H1 (cell line): ENCODE measurements around the gene SLC66A1. TPM values are rescaled to one million over a fixed set of nuclear protein-coding genes. Genes with fewer than 3 reads are reported as not detected.
A peak's percentile ranks its signal among the peaks of the same experiment; 100 is the strongest.

Source experiments
- CTCF ChIA-PET: fragments of 300-600 bp; sonication (Branson Sonifier 250); formaldehyde crosslinking; loops from one replicate; lab custom pipeline; 2021; ENCODE audit not compliant: partially characterized antibody; lab: Charles Lee
- POLR2A ChIA-PET: fragments of 300-600 bp; sonication (Branson Sonifier 250); formaldehyde crosslinking; loops from one replicate; lab custom pipeline; 2021; ENCODE audit warnings: inconsistent platforms; ENCODE audit not compliant: partially characterized antibody; lab: Charles Lee
- DNase-seq, 2 experiments: peaks; one replicate each; pipeline versions ENCODE4 v3.0.0 to v3.0.0-alpha.2; 2010 to 2022; ENCODE audit warnings: low spot score in 2 of 2, low read depth in 1 of 2, mixed read lengths in 1 of 2
- FAIRE-seq: peaks from 2 replicates; lab custom pipeline; 2011; peaks lifted over from hg19 to GRCh38; lab: Jason Lieb, UNC
- H2AFZ ChIP-seq: 2 replicates; pipeline ENCODE4 v1.8.1; 2012; ENCODE audit warnings: low read length, inconsistent platforms
- H2AK5ac ChIP-seq: 2 replicates; pipeline ENCODE4 v1.6.1; 2013; ENCODE audit warnings: low read depth, low read length
- H2BK120ac ChIP-seq: replicated peaks from 2 replicates; pipeline ENCODE3; 2013; ENCODE audit warnings: low read depth, low read length, inconsistent platforms
- H2BK12ac ChIP-seq: 2 replicates; pipeline ENCODE4 v1.6.1; 2013; ENCODE audit warnings: low read depth, low read length
- H2BK15ac ChIP-seq: 2 replicates; pipeline ENCODE4 v1.6.1; 2013; ENCODE audit warnings: low read length
- H2BK20ac ChIP-seq: 2 replicates; pipeline ENCODE4 v1.6.1; 2013; ENCODE audit warnings: low read length
- H2BK5ac ChIP-seq: 2 replicates; pipeline ENCODE4 v1.6.1; 2013; ENCODE audit warnings: low read depth, low read length
- H3K14ac ChIP-seq: 2 replicates; pipeline ENCODE4 v1.6.1; 2013; ENCODE audit warnings: inconsistent platforms; ENCODE audit not compliant: insufficient read length
- H3K18ac ChIP-seq: 2 replicates; pipeline ENCODE4 v1.6.1; 2013; ENCODE audit warnings: low read length; ENCODE audit errors: extremely low read depth
- H3K23ac ChIP-seq: 2 replicates; pipeline ENCODE4 v1.6.1; 2013; ENCODE audit warnings: inconsistent platforms; ENCODE audit not compliant: insufficient read length
- H3K23me2 ChIP-seq: 2 replicates; pipeline ENCODE4 v1.6.1; 2013; ENCODE audit warnings: low read depth, low read length
- H3K27ac ChIP-seq: 2 replicates; pipeline ENCODE4 v1.6.1; 2011; ENCODE audit warnings: low read depth, low read length, inconsistent platforms
- H3K27me3 ChIP-seq, 4 experiments: replicated peaks in 1 of 4; 1 replicate in 1 of 4; 2 replicates in 3 of 4; pipeline versions ENCODE4 v1.6.1 to v1.8.1; 2011 to 2013; ENCODE audit warnings: low read length in 3 of 4, mild to moderate bottlenecking in 3 of 4, inconsistent platforms in 2 of 4, mixed read lengths in 2 of 4, moderate library complexity in 1 of 4; ENCODE audit not compliant: control insufficient read depth in 3 of 4, insufficient read depth in 3 of 4; ENCODE audit errors: extremely low read depth in 1 of 4
- H3K36me3 ChIP-seq, 4 experiments: 2 replicates each; pipeline versions ENCODE4 v1.6.1 to v1.8.1; 2011 to 2013; ENCODE audit warnings: mild to moderate bottlenecking in 4 of 4, low read length in 3 of 4, moderate library complexity in 2 of 4, control low read depth in 1 of 4, inconsistent platforms in 1 of 4; ENCODE audit not compliant: insufficient read depth in 4 of 4, control insufficient read depth in 2 of 4
- H3K4ac ChIP-seq: replicated peaks from 2 replicates; pipeline ENCODE3; 2013; ENCODE audit warnings: low read length, low read depth, mixed read lengths, inconsistent platforms; ENCODE audit not compliant: insufficient read length
- H3K4me1 ChIP-seq, 4 experiments: replicated peaks in 1 of 4; 1 replicate in 1 of 4; 2 replicates in 3 of 4; pipeline versions ENCODE4 v1.6.1 to v1.8.1; 2011 to 2013; ENCODE audit warnings: low read length in 3 of 4, inconsistent platforms in 2 of 4, mixed read lengths in 1 of 4; ENCODE audit not compliant: insufficient read depth in 4 of 4, control insufficient read depth in 3 of 4
- H3K4me2 ChIP-seq, 2 experiments: 2 replicates each; pipeline versions ENCODE4 v1.6.1 to v1.8.1; 2011 to 2013; ENCODE audit warnings: low read depth in 2 of 2, low read length in 2 of 2, control low read depth in 1 of 2, inconsistent platforms in 1 of 2, mild to moderate bottlenecking in 1 of 2; ENCODE audit not compliant: insufficient read depth in 1 of 2
- H3K4me3 ChIP-seq, 4 experiments: fragments of 200-600, 300-600 bp in 1 of 4; sonication (generic), shearing (Covaris generic), sonication (Bioruptor Twin) in 1 of 4; 2 replicates each; pipeline versions ENCODE4 v1.5.1 to v1.8.1; 2011 to 2016; ENCODE audit warnings: low read length in 4 of 4, low read depth in 3 of 4, control low read depth in 2 of 4, inconsistent platforms in 2 of 4, mild to moderate bottlenecking in 2 of 4, mixed read lengths in 1 of 4, moderate library complexity in 1 of 4; ENCODE audit not compliant: insufficient read depth in 2 of 4; ENCODE audit errors: extremely low read depth in 1 of 4
- H3K56ac ChIP-seq: replicated peaks from 2 replicates; pipeline ENCODE3; 2013; ENCODE audit warnings: low read depth, mild to moderate bottlenecking, mixed read lengths, low read length, inconsistent platforms; ENCODE audit not compliant: insufficient read length
- H3K79me1 ChIP-seq: 2 replicates; pipeline ENCODE4 v1.6.1; 2013; ENCODE audit warnings: low read depth, low read length, control low read depth
- H3K79me2 ChIP-seq, 2 experiments: 2 replicates each; pipeline versions ENCODE4 v1.6.1 to v1.8.1; 2012 to 2013; ENCODE audit warnings: low read length in 2 of 2, mild to moderate bottlenecking in 2 of 2, inconsistent platforms in 1 of 2; ENCODE audit not compliant: insufficient read depth in 2 of 2, control insufficient read depth in 1 of 2
- H3K9ac ChIP-seq, 4 experiments: replicated peaks in 1 of 4; 1 replicate in 1 of 4; 2 replicates in 3 of 4; pipeline versions ENCODE4 v1.6.1 to v1.8.1; 2011 to 2013; ENCODE audit warnings: low read depth in 3 of 4, low read length in 3 of 4, control low read depth in 2 of 4, mild to moderate bottlenecking in 2 of 4, moderate library complexity in 2 of 4, inconsistent platforms in 1 of 4; ENCODE audit errors: extremely low read depth in 1 of 4
- H3K9me3 ChIP-seq, 2 experiments: 2 replicates each; pipeline versions ENCODE4 v1.6.1 to v1.8.1; 2012 to 2013; ENCODE audit warnings: mild to moderate bottlenecking in 2 of 2, moderate library complexity in 2 of 2, control low read depth in 1 of 2, inconsistent platforms in 1 of 2, low read depth in 1 of 2, low read length in 1 of 2, mixed read lengths in 1 of 2; ENCODE audit not compliant: insufficient read depth in 2 of 2
- H4K20me1 ChIP-seq, 2 experiments: replicated peaks in 1 of 2; 2 replicates each; pipeline versions ENCODE3 to v1.8.1; 2011 to 2013; ENCODE audit warnings: inconsistent platforms in 2 of 2, low read length in 2 of 2, mild to moderate bottlenecking in 1 of 2; ENCODE audit not compliant: insufficient read depth in 2 of 2, control insufficient read depth in 1 of 2
- H4K5ac ChIP-seq: 2 replicates; pipeline ENCODE4 v1.6.1; 2013; ENCODE audit warnings: low read length, low read depth, mixed read lengths, inconsistent platforms; ENCODE audit not compliant: insufficient read length
- H4K8ac ChIP-seq: 2 replicates; pipeline ENCODE4 v1.8.0; 2013; ENCODE audit warnings: mild to moderate bottlenecking, moderate library complexity, low read length, inconsistent platforms; ENCODE audit not compliant: insufficient read depth; ENCODE audit errors: extremely low read depth
- H4K91ac ChIP-seq: replicated peaks from 2 replicates; pipeline ENCODE3; 2013; ENCODE audit warnings: low read length, mixed read lengths, inconsistent platforms; ENCODE audit not compliant: insufficient read length
- POLR2A ChIP-seq, 2 experiments: IDR thresholded peaks; 1 replicate in 1 of 2; 2 replicates in 1 of 2; pipeline ENCODE4 v1.6.1; 2011; ENCODE audit warnings: low read depth in 2 of 2, low read length in 2 of 2, mild to moderate bottlenecking in 2 of 2; ENCODE audit errors: control extremely low read depth in 1 of 2
- RAD21 ChIP-seq, 2 experiments: IDR thresholded peaks in 1 of 2; conservative IDR thresholded peaks in 1 of 2; 2 replicates each; pipeline ENCODE4 v1.6.1; 2011; ENCODE audit warnings: low read depth in 2 of 2, low read length in 2 of 2, improper control_type of control experiment in 1 of 2, inconsistent platforms in 1 of 2, mild to moderate bottlenecking in 1 of 2, moderate library complexity in 1 of 2
- WGBS, 2 experiments: shearing (Covaris generic) in 1 of 2; methylation state at CpG; one replicate each; pipeline versions ENCODE4 v1.1.6 to v1.1.7; 2013 to 2015; ENCODE audit warnings: low lambda C conversion rate in 2 of 2, mixed read lengths in 2 of 2, inconsistent platforms in 1 of 2, low coverage in 1 of 2, missing lambda C conversion rate in 1 of 2; ENCODE audit not compliant: insufficient replicate concordance in 2 of 2, insufficient coverage in 1 of 2, insufficient read length in 1 of 2; ENCODE audit errors: extremely low coverage in 1 of 2, missing lambda C conversion rate in 1 of 2; 5-methylcytosine and 5-hydroxymethylcytosine counted together
- polyA plus RNA-seq, 7 experiments: library from polyadenylated mRNA; depleted of rRNA in 3 of 7; stranded (reverse) in 5 of 7; unstranded in 2 of 7; fragments of >200 nt in 5 of 7; fragments of 200-250 nt in 2 of 7; gene quantifications; 1 replicate in 5 of 7; 2 replicates in 1 of 7; 4 replicates in 1 of 7; pipeline versions ENCODE4 v1.2.1 to v1.2.3, GENCODE V29; 2011 to 2013; ENCODE audit warnings: missing spikeins in 2 of 7, mixed read lengths in 2 of 7
- total RNA-seq: library from RNA; stranded (reverse); fragmentation: NEBNext Ultra II Directional; extraction: Animal tissue kit (Norgen Biotek cat#: 25700); gene quantifications from 2 replicates; pipeline ENCODE4 v1.2.1, GENCODE V29; 2021
- TF ChIP-seq, protein P1 (sequence below), 3 experiments: IDR thresholded peaks; 1 replicate in 2 of 3; 2 replicates in 1 of 3; pipeline versions ENCODE4 v1.5.1 to v1.6.1; 2011; ENCODE audit warnings: low read length in 3 of 3, mild to moderate bottlenecking in 3 of 3, inconsistent platforms in 2 of 3, low read depth in 1 of 3, moderate library complexity in 1 of 3; ENCODE audit not compliant: insufficient read depth in 1 of 3; ENCODE audit errors: control extremely low read depth in 1 of 3

Gene SLC66A1
- total and polyA plus RNA-seq, 2 of the 8 experiments (the other 6 are each of a cell fraction or from before 2014, with no cell fraction given), result 16.8 to 27.9 TPM

DNA sequence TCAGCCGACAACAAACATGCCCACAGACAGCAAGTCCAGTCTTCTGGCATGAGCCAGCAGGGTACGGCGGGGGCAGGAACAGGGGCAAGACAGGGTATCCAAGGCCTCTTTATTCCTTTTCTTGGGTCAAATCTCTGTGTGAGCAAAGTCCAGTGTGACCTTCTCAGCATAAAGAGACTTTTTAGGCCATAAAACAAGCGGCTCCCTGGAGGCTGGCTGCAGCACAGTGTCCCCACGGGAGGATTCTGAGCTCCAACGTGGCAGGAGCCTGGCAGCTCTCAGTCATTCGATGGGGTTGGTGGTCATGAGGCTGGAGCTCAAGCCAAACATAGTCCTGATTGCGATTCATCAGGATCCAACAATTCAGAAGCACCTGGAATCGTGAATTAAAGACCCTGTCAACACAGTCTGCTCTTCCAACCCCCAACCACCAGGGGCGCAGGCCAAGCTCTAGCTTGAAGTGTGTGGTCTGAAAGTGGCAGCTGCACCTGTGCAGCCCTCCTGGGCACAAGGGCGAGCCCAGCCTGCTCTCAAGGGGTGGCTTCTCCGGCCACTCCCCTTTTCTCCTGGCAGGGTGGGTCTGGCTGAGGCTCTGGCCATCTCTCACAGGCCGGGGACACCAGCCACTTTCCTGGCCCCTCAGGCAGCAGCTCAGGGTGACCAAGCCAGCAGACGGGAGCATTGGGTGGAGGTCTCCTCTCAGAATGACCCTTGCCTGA lies 62.1 kb downstream of the SLC66A1 start:
- H3K4me1 ChIP-seq, result no peaks in the 10 kb centered on the region
- no peak overlapping the region for H2AFZ ChIP-seq
- H3K4me3 ChIP-seq, result no peak overlapping the region
- no peak overlapping the region; the same call in 1 of the 2 replicates for H4K8ac ChIP-seq
- H3K56ac ChIP-seq, result no peak overlapping the region
- no peak overlapping the region for H3K23ac ChIP-seq
- FAIRE-seq, result peak; percentile 24
- H3K4ac ChIP-seq, result no peak overlapping the region
- H4K91ac ChIP-seq, result no peak overlapping the region
- ChIA-PET CTCF (interaction anchor here (0.8 to 9.2 kb wide), 31 partner anchors 9 to 428 kb away, joined by 3 to 68 read pairs (median 4); no protein-coding TSS in a partner anchor), POLR2A (interaction anchor here (0.8 to 1.1 kb wide), 2 partner anchors 9 to 13 kb away, joined by 3 to 4 read pairs; no protein-coding TSS in a partner anchor)
- H2BK20ac ChIP-seq, result 0 out of 2 replicates have a peak overlapping the region, but pooled peaks have one; percentile 72
- no peaks in the 10 kb centered on the region; a peak in 1 of 4 replicates for H3K79me2 ChIP-seq
- H2BK12ac ChIP-seq, result no peak overlapping the region
- H2BK5ac ChIP-seq, result no peak overlapping the region
- no peaks in the 10 kb centered on the region for H3K27me3 ChIP-seq
- H3K27ac ChIP-seq, result no peak overlapping the region
- H3K18ac ChIP-seq, result no peak overlapping the region
- no peak overlapping the region for H4K5ac ChIP-seq
- H3K23me2 ChIP-seq, result no peaks in the 10 kb centered on the region
- peaks cover 21 to 24% of the 10 kb centered on the region in 2 experiments for H4K20me1 ChIP-seq
- H3K14ac ChIP-seq, result no peak overlapping the region
- H2AK5ac ChIP-seq, result no peak overlapping the region
- DNase-seq, result peak in 1 of 2 experiments; percentile 78
- H3K4me2 ChIP-seq, result no peak overlapping the region
- H3K9me3 ChIP-seq, result no peaks in the 10 kb centered on the region
- no peak for TF ChIP-seq POLR2A (IDR thresholded peaks at IDR 0.05; ENCODE audit: control extremely low read depth in 1 of 2, low read depth in 2 of 2, low read length in 2 of 2)
- TF ChIP-seq, protein P1, sequence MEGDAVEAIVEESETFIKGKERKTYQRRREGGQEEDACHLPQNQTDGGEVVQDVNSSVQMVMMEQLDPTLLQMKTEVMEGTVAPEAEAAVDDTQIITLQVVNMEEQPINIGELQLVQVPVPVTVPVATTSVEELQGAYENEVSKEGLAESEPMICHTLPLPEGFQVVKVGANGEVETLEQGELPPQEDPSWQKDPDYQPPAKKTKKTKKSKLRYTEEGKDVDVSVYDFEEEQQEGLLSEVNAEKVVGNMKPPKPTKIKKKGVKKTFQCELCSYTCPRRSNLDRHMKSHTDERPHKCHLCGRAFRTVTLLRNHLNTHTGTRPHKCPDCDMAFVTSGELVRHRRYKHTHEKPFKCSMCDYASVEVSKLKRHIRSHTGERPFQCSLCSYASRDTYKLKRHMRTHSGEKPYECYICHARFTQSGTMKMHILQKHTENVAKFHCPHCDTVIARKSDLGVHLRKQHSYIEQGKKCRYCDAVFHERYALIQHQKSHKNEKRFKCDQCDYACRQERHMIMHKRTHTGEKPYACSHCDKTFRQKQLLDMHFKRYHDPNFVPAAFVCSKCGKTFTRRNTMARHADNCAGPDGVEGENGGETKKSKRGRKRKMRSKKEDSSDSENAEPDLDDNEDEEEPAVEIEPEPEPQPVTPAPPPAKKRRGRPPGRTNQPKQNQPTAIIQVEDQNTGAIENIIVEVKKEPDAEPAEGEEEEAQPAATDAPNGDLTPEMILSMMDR (IDR thresholded peaks at IDR 0.05; ENCODE audit: control extremely low read depth in 1 of 3, insufficient read depth in 1 of 3, low read depth in 1 of 3, low read length in 3 of 3), result peak; percentile 54 to 80 (median 79)
- peak; percentile 35 to 41; a peak in 3 of 4 replicates for TF ChIP-seq RAD21 (IDR thresholded peaks at IDR 0.05 in 1 of 2, conservative IDR thresholded peaks at IDR 0.05 in 1 of 2; ENCODE audit: low read depth in 2 of 2, low read length in 2 of 2)
- peaks cover 5 to 32% (median 15%) of the 10 kb centered on the region in 4 experiments; a peak in 6 of 8 replicates for H3K36me3 ChIP-seq
- peaks cover 11% of the 10 kb centered on the region for H3K79me1 ChIP-seq
- WGBS, 2 experiments, result 84% methylated on average over 14 of the region's 14 CpGs; no CpG with 5 or more reads in 1 of the 2 experiments
- no peak overlapping the region for H2BK120ac ChIP-seq
- no peak overlapping the region for H2BK15ac ChIP-seq
- no peak overlapping the region for H3K9ac ChIP-seq
